ENCODE data around the gene LTK.

Gene LTK
- long read RNA-seq = 0 reads

GRCh38 chr15:41513506-41514227 lies at the start of gene LTK:
Gene LTK (minus strand): TSS chr15:41513827. CDS start chr15:41513709, 118 bp downstream.
- no peak for TF ChIP-seq GABPA (IDR thresholded peaks at IDR 0.05; ENCODE audit: low read depth)
- TF ChIP-seq CTCF (IDR thresholded peaks at IDR 0.05; ENCODE audit: insufficient read depth, low read length) = no peak
- TF ChIP-seq SPI1 (IDR thresholded peaks at IDR 0.05; ENCODE audit: borderline replicate concordance, low read depth) = no peak
- TF ChIP-seq POLR2AphosphoS5 (IDR thresholded peaks at IDR 0.05; ENCODE audit: low read depth) = no peak
- TF ChIP-seq REST (IDR thresholded peaks at IDR 0.05; ENCODE audit: insufficient replicate concordance, low read depth) = no peak
- DNase-seq (ENCODE audit: low read depth in 1 of 2, low spot score in 1 of 2) = no peak
- peak within 1 kb of the TSS; percentile 30 for H3K4me3 ChIP-seq (replicated peaks; ENCODE audit: insufficient read depth, low read length)
- peaks cover 16% of the 10 kb centered on the region for H3K27me3 ChIP-seq (ENCODE audit: insufficient read depth, poor library complexity, severe bottlenecking)
- no peak within 1 kb of the TSS for H3K27ac ChIP-seq (replicated peaks)

- no peak overlapping the region for H3K4me3 ChIP-seq (replicated peaks; ENCODE audit: insufficient read depth, low read length)
- no peak for DNase-seq (ENCODE audit: low read depth in 1 of 2, low spot score in 1 of 2)
- TF ChIP-seq REST (IDR thresholded peaks at IDR 0.05; ENCODE audit: insufficient replicate concordance, low read depth) = no peak
- no peak for TF ChIP-seq GABPA (IDR thresholded peaks at IDR 0.05; ENCODE audit: low read depth)
- no peak for TF ChIP-seq POLR2AphosphoS5 (IDR thresholded peaks at IDR 0.05; ENCODE audit: low read depth)
- TF ChIP-seq CTCF (IDR thresholded peaks at IDR 0.05; ENCODE audit: insufficient read depth, low read length) = no peak
- TF ChIP-seq SPI1 (IDR thresholded peaks at IDR 0.05; ENCODE audit: borderline replicate concordance, low read depth) = no peak
- peaks cover 10% of the 10 kb centered on the region for H3K27me3 ChIP-seq (ENCODE audit: insufficient read depth, poor library complexity, severe bottlenecking)
- no peak overlapping the region for H3K27ac ChIP-seq (replicated peaks)
These were observed 49.2 kb upstream of the LTK start for GRCh38 chr15:41562784-41563198.

GRCh38 chr15:41562244-41562643 lies 48.6 kb upstream of the LTK start:
- Histone ChIP-seq H3K4me3 (replicated peaks; ENCODE audit: insufficient read depth, low read length) (no peak overlapping the region), H3K27ac (replicated peaks) (no peak overlapping the region), H3K27me3 (ENCODE audit: insufficient read depth, poor library complexity, severe bottlenecking) (peaks cover 10% of the 10 kb centered on the region)
- TF ChIP-seq CTCF (IDR thresholded peaks at IDR 0.05; ENCODE audit: insufficient read depth, low read length) = no peak
- TF ChIP-seq GABPA (IDR thresholded peaks at IDR 0.05; ENCODE audit: low read depth) = no peak
- no peak for TF ChIP-seq POLR2AphosphoS5 (IDR thresholded peaks at IDR 0.05; ENCODE audit: low read depth)
- no peak for TF ChIP-seq SPI1 (IDR thresholded peaks at IDR 0.05; ENCODE audit: borderline replicate concordance, low read depth)
- TF ChIP-seq REST (IDR thresholded peaks at IDR 0.05; ENCODE audit: insufficient replicate concordance, low read depth) = no peak
- DNase-seq (ENCODE audit: low read depth in 1 of 2, low spot score in 1 of 2) = no peak
